ENCODE results near the gene LRPAP1.

- TF ChIP-seq ZNF317 (CRISPR knock-in tag; IDR thresholded peaks at IDR 0.05; ENCODE audit: borderline replicate concordance, low read depth) = no peak
- TF ChIP-seq MAX (CRISPR knock-in tag; IDR thresholded peaks at IDR 0.05) = no peak
- no peak for TF ChIP-seq CTCF (IDR thresholded peaks at IDR 0.05)
- TF ChIP-seq AR (CRISPR knock-in tag; IDR thresholded peaks at IDR 0.05) = no peak
- no peak for TF ChIP-seq TP53 (CRISPR knock-in tag; IDR thresholded peaks at IDR 0.05)
- TF ChIP-seq FOXP4 (CRISPR knock-in tag; IDR thresholded peaks at IDR 0.05) = no peak
- TF ChIP-seq ETV6 (CRISPR knock-in tag; IDR thresholded peaks at IDR 0.05) = no peak
- TF ChIP-seq NR2C2 (CRISPR knock-in tag; IDR thresholded peaks at IDR 0.05) = no peak
- no peak for TF ChIP-seq SMAD3 (CRISPR knock-in tag; IDR thresholded peaks at IDR 0.05; ENCODE audit: borderline replicate concordance)
- no peak for TF ChIP-seq ZNF512 (CRISPR knock-in tag; IDR thresholded peaks at IDR 0.05; ENCODE audit: borderline replicate concordance)
- TF ChIP-seq PRDM15 (CRISPR knock-in tag; IDR thresholded peaks at IDR 0.05) = no peak
These were observed 51.1 kb downstream of the LRPAP1 start for GRCh38 chr4:3481113-3481531.
